GM21423 (cell line): ENCODE data around the gene RAPGEF1.

ENCODE experiments used
- ATAC-seq: cut with Tn5 transposase; IDR thresholded peaks from one replicate; pipeline ENCODE4 v1.9.1; 2021; ENCODE audit warnings: mild to moderate bottlenecking, moderate library complexity; ENCODE audit not compliant: unreplicated experiment

Gene RAPGEF1

DNA sequence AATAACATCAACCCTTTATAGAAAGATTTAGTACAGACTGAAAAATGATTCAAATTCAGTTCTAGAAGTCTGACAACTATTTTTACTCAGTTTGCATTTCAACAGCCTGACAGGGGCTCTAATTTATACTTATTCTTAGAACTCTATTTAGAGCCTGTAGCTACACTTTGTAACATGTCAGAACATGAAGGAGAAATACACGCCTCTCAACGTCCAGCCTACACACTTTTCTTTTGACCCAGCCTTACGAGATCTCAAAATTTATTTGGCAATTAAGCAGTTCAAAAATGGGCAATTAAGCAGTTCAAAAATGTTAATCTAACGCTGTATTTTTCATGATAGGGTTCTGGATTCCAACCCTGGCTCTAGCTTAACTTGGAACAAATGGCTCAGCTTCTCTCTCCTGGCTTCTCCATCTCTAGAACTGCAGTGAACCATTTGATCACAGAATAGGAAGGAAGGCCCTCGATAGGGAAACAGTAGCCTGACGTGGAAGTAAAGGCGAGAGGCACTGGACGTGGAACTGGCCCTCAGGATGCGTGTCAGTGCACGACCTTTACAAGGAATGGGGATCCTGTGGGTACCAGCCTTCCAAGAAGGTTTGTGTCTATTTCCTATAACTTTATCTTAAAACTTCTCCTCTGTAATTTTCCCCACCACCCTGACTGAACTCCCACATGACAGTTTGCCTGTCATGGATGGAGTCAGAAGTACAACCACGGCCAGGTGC lies 128.1 kb downstream of the RAPGEF1 start:
- no peak for ATAC-seq

DNA sequence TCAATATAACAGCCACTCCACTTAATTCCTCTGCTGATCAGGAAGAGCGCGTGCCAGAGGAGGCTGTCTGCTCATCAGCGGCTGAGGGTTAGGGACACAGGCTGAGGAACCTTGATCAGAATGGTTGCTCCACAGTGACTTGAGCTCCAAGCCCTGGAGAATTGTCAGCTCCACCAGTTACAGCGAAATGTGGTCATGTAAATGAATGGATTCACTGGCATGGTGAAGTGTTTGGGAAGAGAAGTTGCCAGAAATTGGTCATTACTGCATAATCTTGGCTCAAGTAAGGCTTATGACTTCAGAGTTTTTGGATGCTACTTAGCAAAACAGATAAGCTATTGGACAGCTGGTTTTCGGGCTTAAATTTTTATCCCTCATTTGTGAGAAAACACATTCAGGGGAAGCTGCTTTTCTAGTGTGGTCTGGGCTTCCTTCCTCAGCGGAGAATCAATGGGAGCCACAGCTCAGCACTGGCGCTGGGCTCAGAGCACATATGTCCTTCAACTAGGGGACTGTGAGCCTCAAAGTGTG lies 129.6 kb downstream of the RAPGEF1 start:
- no peak for ATAC-seq

DNA sequence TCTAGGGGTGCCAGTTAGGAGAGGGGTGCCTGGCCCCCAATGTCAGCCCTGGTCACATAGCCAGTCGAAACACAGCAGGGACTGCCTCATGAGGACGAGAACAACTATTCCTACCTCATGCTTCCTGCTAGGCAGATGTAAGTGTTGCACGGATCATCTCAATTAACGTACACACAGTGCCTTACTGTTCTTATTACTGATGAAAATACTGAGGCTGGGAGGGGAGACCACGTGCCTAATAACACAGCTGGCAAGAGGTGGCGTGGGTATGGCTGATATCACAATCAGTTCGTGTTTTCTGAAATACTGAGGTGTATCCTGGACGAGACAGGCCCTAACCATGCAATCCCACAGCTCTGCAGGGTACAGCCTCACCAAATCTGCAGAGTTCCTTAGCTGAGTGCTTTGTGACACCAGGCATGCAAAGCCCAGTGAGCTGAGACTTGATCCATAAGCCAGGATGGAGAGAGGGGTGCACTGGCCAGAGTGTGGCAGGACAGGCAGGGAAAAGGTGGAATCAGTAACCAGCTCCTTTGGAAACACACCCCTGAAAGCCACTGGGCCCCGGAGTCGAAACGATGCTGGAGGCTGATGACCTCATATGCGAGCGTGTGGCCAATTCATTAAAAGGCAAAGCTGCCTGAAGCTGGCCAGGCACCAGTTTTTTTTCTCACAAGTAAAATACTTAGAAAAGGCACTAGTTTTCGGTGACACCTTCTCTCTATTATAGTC lies 130.6 kb downstream of the RAPGEF1 start:
- no peak for ATAC-seq

DNA sequence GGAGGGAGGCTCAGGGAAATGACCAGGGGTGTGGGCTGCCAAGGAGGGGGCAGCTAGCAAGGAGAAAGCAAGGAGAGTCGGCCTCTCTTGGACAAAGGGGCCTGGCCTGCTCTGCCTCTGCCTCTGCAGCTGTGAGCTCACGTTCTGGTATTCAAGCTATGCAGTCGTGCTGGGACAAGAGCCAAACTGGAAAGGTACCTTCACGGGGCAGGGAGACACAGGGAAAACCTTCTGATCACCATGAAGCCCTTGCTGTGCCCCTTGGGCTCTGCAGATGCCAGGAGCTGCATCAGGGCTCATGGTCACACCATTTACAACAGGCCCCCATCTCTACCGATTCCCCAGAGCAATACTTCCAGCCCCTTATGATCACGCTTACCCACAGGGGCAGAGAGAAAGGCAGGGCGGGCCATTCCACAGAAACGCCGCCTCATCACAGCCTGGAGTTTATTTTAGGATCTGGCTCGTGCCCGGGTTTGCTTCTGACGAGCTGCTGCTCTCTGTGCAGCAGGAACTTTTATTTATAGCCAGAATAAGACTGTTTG lies 131.3 kb downstream of the RAPGEF1 start:
- ATAC-seq = no peak

DNA sequence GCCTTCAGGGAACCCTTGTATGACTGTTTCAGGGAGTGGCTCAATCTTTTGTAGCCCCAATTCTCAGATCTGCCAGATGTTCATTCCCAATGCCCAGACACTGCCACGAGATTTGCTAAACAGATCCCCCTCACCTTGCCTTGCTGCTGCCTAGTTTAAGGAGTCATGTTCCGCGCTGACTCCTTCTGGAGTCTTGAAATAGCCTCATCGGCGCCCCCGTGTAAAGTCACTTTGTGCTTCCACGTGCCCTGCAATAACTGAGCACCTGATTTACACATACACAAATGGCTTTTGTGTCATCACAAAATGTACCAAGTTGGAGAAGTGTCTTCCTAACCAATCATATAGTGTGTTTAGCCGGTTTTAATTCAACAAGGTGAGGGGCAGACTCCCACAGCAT lies 132.3 kb downstream of the RAPGEF1 start:
- no peak for ATAC-seq

DNA sequence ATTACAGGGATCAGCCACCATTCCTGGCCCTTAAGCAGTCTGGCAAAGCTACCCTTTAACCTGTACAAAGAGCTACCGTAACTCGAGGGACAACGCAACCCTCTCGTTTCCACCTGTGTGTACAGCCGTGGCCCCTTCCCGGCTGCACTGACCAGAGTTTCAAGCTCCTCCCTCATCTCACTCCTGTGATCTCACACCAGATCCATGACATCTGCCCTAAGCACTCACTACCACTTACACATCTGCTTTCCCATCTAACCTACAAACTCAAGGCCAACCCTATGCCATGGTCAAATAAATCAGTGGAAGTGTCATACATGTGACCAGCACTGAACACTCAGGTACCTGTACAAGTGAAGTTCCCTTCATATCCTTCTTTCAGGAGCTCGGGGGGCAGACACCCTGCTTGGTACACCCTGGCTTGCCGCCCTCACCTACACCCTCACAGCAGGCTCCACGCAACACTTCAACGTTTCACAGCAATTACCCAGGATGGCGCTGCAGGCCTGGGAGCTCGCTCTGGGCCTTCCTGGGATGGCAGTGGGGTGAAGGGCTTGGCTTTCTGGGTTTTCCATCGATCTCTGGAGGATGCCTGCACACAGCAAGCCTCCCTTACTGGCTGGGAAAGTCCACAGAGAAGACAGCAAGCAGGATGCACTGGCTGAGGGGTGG lies 132.8 kb downstream of the RAPGEF1 start:
- no peak for ATAC-seq

DNA sequence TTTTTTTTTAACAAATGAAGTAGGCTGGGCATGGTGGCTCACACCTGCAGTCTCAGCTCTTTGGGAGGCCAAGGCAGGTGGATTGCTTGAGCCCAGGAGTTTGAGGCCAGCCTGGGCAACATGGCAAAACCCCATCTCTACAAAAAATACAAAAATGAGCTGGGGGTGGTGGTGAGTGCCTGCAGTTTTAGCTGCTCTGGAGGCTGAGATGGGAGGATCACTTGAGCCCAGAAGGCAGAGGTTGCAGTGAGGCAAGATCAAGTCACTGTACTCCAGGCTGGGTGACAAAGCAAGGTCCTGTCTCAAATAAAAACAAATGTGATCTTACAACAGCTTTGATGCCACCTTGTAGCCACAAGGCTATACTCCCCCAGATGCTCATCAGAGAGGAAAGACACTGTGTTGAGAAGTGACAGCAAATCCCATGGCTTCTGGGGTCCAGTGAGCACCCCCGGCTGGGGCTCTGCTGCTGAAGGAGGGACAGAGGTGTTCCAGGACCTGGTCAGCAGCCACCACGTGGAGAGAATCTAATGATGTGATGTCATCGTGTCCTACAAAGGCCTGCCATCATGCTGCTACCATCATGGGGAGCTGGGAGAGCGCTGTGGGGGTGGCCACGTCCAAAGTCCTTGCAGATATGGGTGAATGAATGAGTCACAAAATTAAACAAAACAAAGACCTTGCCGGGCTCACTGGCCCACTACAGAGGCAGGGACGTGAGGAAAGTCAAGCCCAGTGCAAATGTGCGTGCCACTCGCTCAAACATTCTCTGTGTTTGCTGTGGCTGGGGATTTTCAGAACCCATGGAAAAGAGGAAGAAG lies 133.9 kb downstream of the RAPGEF1 start:
- no peak for ATAC-seq

DNA sequence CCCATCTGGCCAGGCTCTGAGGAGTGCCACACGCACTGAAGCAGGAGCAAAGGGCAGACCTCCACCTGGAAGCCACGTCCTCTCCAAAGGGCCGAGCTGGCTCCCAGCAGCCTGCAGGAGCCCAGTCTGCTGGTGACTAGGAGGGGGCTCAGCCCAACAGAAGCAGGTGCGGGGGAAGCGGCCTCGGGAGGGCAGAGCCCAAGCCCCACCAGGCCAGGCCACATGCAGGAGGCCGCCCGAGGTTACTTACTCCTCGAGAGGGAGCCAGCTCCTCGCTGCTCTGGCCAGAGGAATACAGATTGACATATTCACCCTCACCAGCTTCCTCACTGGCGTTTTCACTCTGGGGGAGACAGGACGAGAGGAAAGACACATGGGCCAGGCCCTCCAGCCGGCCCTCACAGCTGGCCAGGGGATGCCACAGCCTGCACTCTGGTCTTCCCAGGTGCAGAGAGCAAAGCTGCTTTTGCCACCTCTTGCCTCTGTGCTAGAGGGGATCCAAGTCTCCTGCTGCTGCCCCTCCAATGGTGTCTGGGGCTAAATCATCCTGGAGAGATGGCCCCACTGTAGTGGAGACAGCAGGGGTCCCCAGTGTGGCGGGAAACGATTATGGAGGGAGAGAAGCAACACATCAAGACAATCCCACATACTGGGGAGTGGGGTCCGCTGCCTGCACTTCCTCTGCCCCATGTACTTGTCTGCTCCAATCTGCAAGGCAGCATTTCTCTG lies 136.0 kb downstream of the RAPGEF1 start:
- ATAC-seq = no peak

DNA sequence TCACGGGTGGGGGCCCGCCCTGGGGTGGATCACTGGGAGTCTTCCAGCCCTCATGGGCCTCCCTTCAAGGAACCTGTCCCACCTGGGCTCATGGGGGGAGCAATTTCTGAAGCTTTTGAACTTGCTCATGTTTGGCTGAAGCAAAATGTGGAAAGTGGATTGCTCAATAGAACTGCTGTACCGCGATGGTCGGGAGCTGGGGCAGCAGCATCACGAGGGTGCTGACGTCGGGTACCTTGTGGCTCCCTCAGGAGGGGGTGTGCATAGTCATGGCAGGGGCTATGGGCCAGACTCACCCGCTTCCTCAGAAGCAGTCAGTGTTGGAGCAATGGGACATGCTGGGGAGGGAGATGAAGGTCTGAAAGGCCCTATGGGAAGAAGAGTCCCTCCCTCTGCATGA lies 136.7 kb downstream of the RAPGEF1 start:
- no peak for ATAC-seq

DNA sequence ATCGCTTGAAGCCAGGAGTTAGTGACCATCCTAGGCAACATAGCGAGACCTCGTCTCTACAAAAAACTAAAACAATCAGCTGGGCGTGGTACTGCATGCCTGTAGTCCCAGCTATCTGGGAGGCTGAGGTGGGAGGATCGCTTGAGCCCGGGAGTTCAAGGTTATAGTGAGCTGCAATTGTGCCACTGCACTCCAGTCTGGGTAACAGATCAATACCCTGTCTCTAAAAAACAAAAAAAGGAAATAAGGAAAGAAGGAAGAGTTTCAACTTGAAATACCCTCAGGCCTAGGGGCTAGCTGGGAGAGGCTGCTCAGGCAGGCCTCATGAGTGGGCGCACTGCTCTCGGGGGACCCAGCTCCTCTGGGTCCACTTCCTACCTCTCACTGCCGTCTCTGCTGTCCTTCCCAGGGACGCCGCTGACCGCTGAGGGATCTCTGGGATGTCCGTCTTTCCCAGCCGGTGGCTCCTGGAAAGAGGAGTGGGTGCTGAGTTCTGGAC lies 138.1 kb downstream of the RAPGEF1 start:
- no peak for ATAC-seq

DNA sequence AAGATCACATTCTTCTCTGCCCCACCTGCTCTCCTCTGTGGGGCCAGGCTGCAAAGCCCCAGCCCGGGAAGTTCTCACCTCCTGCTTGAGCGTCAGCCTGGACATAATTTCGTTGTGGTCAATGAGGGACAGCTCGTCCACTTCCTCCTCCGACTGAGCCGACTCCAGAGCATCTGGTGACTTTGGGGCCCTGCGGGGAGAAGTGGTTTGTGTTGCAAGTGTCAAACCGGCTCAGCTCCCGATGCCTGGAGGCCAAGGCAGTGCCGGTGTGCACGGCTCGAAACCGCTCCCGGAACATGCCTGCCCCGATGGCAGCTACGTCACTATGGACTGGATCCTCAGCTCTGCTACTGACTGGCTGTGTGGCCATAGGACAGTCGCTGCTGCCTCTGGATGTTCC lies 141.8 kb downstream of the RAPGEF1 start:
- ATAC-seq = no peak

DNA sequence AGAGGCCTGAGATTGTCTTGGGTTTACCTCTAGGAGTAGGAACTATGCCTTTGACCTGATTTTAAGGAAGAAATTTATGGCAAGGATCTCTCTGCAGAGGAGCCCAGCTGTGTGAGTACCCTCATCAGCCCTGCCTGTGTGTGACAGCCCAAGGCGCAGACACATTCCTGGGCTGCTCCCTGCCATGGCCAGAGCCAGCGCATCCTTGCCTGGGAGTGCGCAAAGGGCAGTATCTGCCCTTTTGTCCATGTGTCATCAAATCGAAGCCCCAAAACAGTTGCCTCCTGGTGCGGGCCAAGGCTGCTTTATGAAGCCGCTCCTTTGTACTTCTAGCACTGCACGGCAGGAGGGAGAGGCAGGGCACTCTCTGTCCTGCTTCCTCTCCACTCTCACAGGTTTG lies 142.6 kb downstream of the RAPGEF1 start:
- ATAC-seq = no peak

DNA sequence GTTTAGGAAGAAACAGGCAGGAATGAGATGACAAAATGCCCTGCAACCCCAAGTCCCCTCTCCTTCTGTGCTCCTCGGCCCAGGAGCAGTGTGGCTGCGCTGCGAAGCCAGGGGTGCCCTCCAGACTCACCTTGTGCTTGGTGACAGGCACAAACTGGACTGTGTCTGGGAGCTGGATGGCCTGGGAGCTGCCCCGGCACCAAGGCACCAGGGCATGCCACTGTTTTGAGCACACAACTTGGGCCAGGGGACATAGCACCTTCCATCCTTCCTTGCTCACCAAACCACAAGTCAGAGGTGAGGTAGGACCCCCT lies 143.5 kb downstream of the RAPGEF1 start:
- ATAC-seq = no peak

DNA sequence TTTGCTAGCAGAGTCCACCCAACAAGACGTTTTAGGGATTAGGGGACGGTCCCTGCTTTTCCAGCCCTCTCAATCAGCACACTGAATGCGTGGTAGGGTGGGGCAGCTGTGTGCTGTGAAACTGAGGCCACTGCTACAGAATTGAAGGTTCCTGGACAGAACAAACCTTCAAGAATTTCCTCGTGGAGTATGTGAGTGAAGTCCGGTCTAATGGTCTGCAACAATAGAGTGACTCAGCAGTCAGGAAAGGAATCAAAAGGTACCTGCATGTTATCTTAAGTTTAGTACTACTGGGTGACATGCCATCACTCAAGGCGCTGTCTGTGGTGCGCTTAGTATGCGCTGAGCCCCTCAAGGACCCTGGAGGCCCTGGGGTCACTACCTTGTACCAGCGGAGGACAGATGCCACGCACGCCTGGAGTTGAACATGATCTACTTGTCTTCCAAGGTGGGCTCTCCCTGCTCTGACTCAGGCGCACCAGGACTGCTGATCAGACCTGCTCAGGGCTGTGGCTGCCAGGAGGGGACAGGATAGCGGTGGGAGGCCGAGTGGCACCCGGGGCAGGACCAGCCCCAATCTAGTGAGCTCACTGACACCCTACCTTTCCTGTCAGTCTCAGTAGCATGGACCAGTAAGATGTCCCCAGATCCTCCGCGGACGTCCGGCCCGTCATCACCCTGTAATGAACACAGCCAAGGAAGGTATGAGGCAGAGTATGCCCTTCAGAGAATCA lies 144.0 kb downstream of the RAPGEF1 start:
- no peak for ATAC-seq

DNA sequence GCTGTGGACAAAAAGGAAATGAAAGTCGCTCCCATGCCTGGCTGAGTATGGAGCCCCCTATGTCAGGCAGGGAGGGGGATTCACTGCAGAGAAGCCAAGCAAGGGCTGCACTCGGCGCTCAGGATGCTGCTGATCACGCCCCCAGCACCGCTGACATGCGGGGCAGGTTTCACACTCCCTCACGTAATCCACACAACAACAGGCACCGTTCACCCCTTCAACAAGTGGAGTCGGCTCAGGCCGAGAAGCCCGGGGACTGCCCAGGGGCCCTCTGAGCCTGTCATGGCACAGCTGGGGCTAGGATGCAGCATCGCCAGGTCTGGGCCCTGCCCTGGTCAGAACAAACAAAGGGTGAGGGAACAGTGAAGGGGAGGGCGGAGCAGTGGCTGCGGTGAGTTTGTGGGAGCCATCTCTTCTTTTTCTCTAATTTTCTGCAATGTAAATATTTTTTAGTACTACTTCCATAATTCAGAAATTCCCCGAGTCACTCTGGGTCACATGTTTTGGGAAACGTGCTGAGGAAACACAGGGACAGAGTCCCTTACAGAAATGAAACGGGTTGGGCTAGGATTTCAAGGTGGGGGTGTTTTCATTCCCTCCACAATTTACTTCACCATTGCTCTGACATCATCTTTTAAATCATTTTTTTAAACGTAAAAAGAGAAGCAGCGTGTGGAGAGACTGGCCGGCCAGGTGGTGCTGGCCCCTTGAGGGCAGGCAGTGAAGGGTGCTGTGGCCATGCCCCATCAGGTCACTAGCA lies 144.8 kb downstream of the RAPGEF1 start:
- no peak for ATAC-seq

DNA sequence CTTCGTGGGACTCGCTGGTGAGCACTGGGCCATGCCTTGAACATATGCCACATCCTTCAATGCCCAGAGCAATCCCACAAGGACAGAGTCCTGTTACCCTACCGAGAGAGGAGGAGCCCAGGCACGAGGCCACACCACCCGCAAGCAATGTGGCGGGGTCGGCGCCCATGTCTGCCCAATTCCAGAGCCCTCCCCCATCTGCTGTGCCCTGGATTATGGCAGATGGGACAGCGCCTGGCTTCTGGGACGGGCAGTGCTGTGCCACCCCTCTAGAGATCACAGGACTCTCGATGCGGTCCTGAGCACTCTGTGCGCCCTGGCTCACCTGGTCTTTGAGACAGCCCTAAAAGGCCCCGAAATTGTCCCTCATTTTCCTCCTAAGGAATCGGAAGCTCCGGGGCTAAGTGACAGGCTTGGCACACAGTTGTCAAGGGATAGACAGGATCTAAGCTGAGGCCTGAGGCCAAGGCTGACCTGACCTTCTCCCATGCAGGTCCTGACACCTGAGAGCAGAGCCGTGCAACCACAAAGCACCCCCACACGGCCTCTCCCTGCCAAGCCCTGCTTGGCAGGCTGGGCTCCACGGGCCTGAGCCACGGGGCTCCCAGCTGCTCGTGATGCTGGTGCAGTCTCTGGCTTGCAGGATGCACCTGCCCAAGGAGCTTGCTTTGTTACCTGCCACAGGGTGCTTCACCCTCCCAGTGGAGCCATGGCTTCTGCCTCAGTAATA lies 145.8 kb downstream of the RAPGEF1 start:
- ATAC-seq = no peak

DNA sequence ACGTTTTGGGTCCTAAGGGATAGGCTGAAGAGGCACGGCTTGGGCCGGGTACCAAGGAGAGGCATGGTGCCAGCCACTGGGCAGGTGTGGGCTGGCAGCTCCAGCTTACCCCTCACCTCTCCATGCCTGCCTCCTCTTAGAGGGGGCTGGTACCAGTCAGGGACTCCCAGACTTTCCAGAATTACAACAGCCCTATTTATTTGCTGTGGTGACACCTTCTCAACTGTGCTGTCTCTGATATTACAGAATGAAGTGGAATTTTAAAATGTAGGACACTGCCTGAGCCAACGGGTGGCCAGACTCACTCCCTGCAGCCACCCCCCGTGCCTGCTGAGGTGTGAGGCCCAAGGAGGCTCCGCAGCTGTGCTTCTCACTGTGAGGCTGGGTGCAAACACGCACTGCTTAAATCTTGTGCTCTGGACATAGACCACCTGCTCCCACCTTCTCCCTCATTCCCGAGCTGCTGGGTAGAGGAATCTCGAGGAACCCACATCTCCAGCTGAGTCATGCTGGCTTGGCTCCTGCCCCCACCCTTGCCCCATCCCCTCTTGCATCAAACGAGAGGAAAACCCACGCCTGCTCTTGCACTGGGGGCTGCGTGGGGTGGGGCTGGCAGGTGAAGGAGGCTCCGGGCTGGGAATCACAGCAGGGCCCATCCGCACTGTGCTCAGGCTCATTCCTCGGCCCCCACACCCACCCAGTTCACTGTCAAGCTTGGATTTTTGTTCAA lies 146.6 kb downstream of the RAPGEF1 start:
- no peak for ATAC-seq
